T47D (cell line): Measurements from ENCODE around the gene PCBP2.
"Not testable (repeated sequence)": the region's sequence is repeated elsewhere in the genome, so short reads cannot be mapped to it uniquely, and the experiment has no call there.

Source experiments
- DNase-seq, 2 experiments: peaks; one replicate each; pipeline versions ENCODE4 v3.0.0 to v3.0.0-alpha.2; 2011 to 2012; ENCODE audit warnings: low read depth in 1 of 2, low spot score in 1 of 2
- JUND ChIP-seq: IDR thresholded peaks from 2 replicates; pipeline ENCODE4 v1.6.1; 2012; ENCODE audit warnings: low read depth
- in situ Hi-C: cut with HindIII; loops from 2 replicates; pipeline ENCODE4 v1.10.0; 2016; ENCODE audit warnings: low sequenced_read_pairs, low pct_unique_long_range_greater_than_20kb

Gene PCBP2

GRCh38 chr12:53451661-53452158 is at the start of gene PCBP2:
PCBP2 (plus strand) TSS chr12:53452102; CDS start chr12:53454801, 2,699 bp downstream.
- TF ChIP-seq JUND: no peak
- in situ Hi-C loops: no loop called here

GRCh38 chr12:53402351-53402750 is 49.6 kb upstream of the PCBP2 start:
- DNase-seq, in situ Hi-C loops: not testable (repeated sequence)

More at GRCh38 chr12:53451661-53452158, at the start of gene PCBP2:
- DNase-seq: peak; percentile 93 to 100

- TF ChIP-seq JUND: no peak
- no peak for DNase-seq
- in situ Hi-C loops: no loop called here
These were observed 49.0 kb upstream of the PCBP2 start for GRCh38 chr12:53402871-53403270.

- in situ Hi-C loops: no loop called here
- no peak for DNase-seq
- TF ChIP-seq JUND: no peak
These were observed 41.0 kb upstream of the PCBP2 start for GRCh38 chr12:53410951-53411350.

- TF ChIP-seq JUND: no peak
These were observed 38.3 kb upstream of the PCBP2 start for GRCh38 chr12:53413485-53414204.

GRCh38 chr12:53414756-53415417 is 37.0 kb upstream of the PCBP2 start:
- in situ Hi-C loops: no loop called here
- no peak for TF ChIP-seq JUND
- no peak for DNase-seq

More at GRCh38 chr12:53413485-53414204, 38.3 kb upstream of the PCBP2 start:
- no peak for DNase-seq
- in situ Hi-C loops: no loop called here

- in situ Hi-C loops: not testable (repeated sequence)
These were observed 36.0 kb upstream of the PCBP2 start for GRCh38 chr12:53415752-53416389.

GRCh38 chr12:53417291-53417816 is 34.5 kb upstream of the PCBP2 start:
- in situ Hi-C loops, DNase-seq: not testable (repeated sequence)

More at GRCh38 chr12:53415752-53416389, 36.0 kb upstream of the PCBP2 start:
- peak in 1 of 2 experiments; percentile 53 for DNase-seq

GRCh38 chr12:53418221-53418620 is 33.7 kb upstream of the PCBP2 start:
- in situ Hi-C loops: no loop called here

GRCh38 chr12:53419756-53420155 is 32.1 kb upstream of the PCBP2 start:
- no peak for TF ChIP-seq JUND
- in situ Hi-C loops: no loop called here
- DNase-seq: peak in 1 of 2 experiments; percentile 30

More at GRCh38 chr12:53418221-53418620, 33.7 kb upstream of the PCBP2 start:
- DNase-seq: no peak
- no peak for TF ChIP-seq JUND

GRCh38 chr12:53422247-53422646 is 29.7 kb upstream of the PCBP2 start:
- DNase-seq, in situ Hi-C loops: not testable (repeated sequence)

GRCh38 chr12:53423597-53423996 is 28.3 kb upstream of the PCBP2 start, which contains the start of gene AMHR2:
AMHR2 (plus strand) TSS chr12:53423855; CDS start chr12:53423935, 80 bp downstream.
- no peak for TF ChIP-seq JUND
- DNase-seq: no peak
- in situ Hi-C loops: no loop called here
